Activated CD4-positive, alpha-beta memory T cell treated with anti-CD3 and anti-CD28 coated beads for 36 hours (primary cell): ENCODE results near the gene APOC4. TPM values are rescaled to one million over a fixed set of nuclear protein-coding genes. Genes with fewer than 3 reads are reported as not detected.

Experiments used
- CTCF ChIA-PET: fragments of 350-600 bp; sonication (Branson Sonifier 250); formaldehyde crosslinking; loops from one replicate; lab custom pipeline; 2021; ENCODE audit warnings: antibody characterized with exemption, inconsistent platforms; lab: Charles Lee
- POLR2A ChIA-PET: fragments of 350-600 bp; sonication (Branson Sonifier 250); formaldehyde crosslinking; loops from one replicate; lab custom pipeline; 2021; ENCODE audit warnings: antibody characterized with exemption; lab: Charles Lee
- DNase-seq: peaks from one replicate; pipeline ENCODE4 v3.0.0-alpha.2; 2020
- H3K27ac Mint-ChIP-seq: one replicate; pipeline ENCODE4 v1.8.0; 2021; ENCODE audit warnings: mixed read lengths
- H3K27me3 Mint-ChIP-seq: one replicate; pipeline ENCODE4 v1.8.0; 2021; ENCODE audit warnings: mixed read lengths
- H3K36me3 Mint-ChIP-seq: one replicate; pipeline ENCODE4 v1.8.0; 2021; ENCODE audit warnings: mixed read lengths
- H3K4me1 Mint-ChIP-seq: one replicate; pipeline ENCODE4 v1.8.0; 2021; ENCODE audit warnings: low read depth, mixed read lengths
- H3K4me3 Mint-ChIP-seq: one replicate; pipeline ENCODE4 v1.8.0; 2021; ENCODE audit warnings: mild to moderate bottlenecking, mixed read lengths
- H3K9me3 Mint-ChIP-seq: one replicate; pipeline ENCODE4 v1.8.0; 2021; ENCODE audit warnings: mixed read lengths
- intact Hi-C: fragments of 100-400 bp; cut with micrococcal nuclease; formaldehyde crosslinking; loops from one replicate; pipeline ENCODE4 v1.15.1; 2023
- total RNA-seq, 2 experiments: library from RNA; stranded (reverse); gene quantifications; one replicate each; pipeline ENCODE4 v1.2.3, GENCODE V29; 2021

Gene APOC4
- total RNA-seq, 2 experiments from 2014 or later = not detected

DNA sequence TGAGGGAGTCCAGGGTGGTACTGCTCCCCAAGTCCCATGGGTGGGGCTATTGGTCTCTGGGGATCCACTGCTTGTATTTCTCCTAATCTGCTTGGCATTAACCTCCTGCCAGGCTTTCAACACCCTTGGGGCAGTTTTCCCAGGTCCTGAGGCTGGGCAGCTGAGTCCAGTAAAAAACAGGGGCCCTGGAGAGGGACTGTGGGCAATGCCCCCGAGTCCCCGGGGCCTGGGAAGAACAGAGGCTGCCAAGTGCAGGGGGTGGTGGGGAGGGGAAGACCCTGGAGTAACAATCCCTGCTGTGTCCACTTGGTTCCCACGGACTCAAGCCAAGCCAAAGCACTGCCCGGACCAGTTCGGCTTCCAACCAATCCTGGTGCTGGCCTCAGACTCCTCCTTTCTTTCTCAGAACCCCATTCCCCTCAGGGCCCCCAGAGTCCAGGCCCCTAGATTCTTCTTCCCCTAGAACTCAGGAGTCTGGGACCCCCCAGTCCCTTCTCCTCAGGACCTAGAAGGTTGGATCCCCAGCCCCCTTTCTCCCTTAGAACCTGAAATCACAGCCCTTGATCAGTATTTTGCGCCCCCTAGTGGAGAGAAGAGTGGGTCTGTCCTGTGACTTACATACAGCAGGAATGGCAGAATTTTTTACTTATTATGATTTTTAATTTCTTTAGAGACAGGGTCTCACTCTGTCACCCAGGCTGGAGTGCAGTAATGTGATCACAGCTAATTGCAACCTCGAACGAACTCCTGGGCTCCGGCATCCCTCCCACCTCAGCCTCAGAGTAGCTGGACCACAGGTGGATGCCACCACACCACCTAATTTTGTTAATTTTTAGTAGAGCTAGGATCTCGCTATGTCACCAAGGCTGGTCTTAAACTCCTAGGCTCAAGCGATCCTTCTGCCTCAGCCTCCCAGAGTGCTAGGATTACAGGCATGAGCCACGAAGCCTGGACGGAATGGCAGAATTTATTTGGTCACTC is 9.4 kb downstream of the APOC4 start:
- POLR2A ChIA-PET = interaction anchor here (0.7 kb wide), 1 partner anchor 922 kb away, joined by 5 read pairs; no protein-coding TSS in a partner anchor
- Mint-ChIP-seq H3K4me1 (peaks cover 20% of the 10 kb centered on the region), H3K27ac (no peak overlapping the region)

DNA sequence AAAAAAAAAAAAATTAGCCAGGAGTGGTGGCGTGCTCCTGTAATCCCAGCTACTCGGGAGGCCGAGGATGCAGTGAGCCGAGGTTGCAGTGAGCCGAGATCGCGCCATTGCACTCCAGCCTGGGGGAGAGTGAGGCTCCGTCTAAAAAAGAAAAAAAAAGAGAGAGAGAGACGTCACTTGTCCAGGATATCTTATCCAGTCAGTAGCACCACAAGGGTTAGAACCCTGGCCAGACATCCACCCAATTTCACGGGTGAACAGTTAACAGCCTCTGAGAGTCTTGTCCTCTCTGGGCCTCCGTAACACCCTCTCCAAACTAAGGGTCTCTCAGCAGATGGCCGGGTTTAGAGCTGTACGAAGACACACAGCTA is 12.2 kb downstream of the APOC4 start:
- intact Hi-C loops = no loop called here
- CTCF ChIA-PET = interaction anchor here (0.9 to 1.8 kb wide), 4 partner anchors 34 to 265 kb away, joined by 3 to 7 read pairs (median 4); no protein-coding TSS in a partner anchor
- no peak for DNase-seq
- POLR2A ChIA-PET = interaction anchor here (0.6 to 1.4 kb wide), 3 partner anchors 17 to 48 kb away, joined by 3 to 6 read pairs (median 3); no protein-coding TSS in a partner anchor
- H3K27ac Mint-ChIP-seq = peak overlapping the region; percentile 95
- peaks cover 38% of the 10 kb centered on the region for H3K4me1 Mint-ChIP-seq
- H3K27me3 Mint-ChIP-seq = no peaks in the 10 kb centered on the region
- peak overlapping the region; percentile 97 for H3K4me3 Mint-ChIP-seq
- H3K9me3 Mint-ChIP-seq = no peaks in the 10 kb centered on the region
- no peaks in the 10 kb centered on the region for H3K36me3 Mint-ChIP-seq

More for the DNA sequence above, 9.4 kb downstream of the APOC4 start:
- intact Hi-C loops = loop anchor here (1.0 kb wide), 2 partner anchors 48 to 61 kb away; no protein-coding TSS in a partner anchor
- CTCF ChIA-PET = interaction anchor here (0.6 to 2.6 kb wide), 17 partner anchors 12 to 297 kb away, joined by 3 to 21 read pairs (median 4); partner anchors contain the start of genes APOE and CLASRP
- Mint-ChIP-seq H3K27me3 (no peaks in the 10 kb centered on the region), H3K9me3 (no peaks in the 10 kb centered on the region), H3K4me3 (no peak overlapping the region), H3K36me3 (no peaks in the 10 kb centered on the region)
- DNase-seq = peak; percentile 56

GRCh38 chr19:44954649-44955504 is 12.8 kb downstream of the APOC4 start, which contains the start of gene CLPTM1:
TSS of gene CLPTM1 (plus strand) at chr19:44955380. CDS start at chr19:44955396, 16 bp downstream.
- H3K4me3 Mint-ChIP-seq = peak within 1 kb of the TSS; percentile 97
- H3K9me3 Mint-ChIP-seq = no peaks in the 10 kb centered on the region
- ChIA-PET POLR2A (interaction anchor here (0.6 to 1.4 kb wide), 4 partner anchors 17 to 49 kb away, joined by 3 to 6 read pairs (median 3); partner anchors contain the start of gene APOE), CTCF (interaction anchor here (0.9 to 1.8 kb wide), 5 partner anchors 34 to 266 kb away, joined by 3 to 7 read pairs (median 3); no protein-coding TSS in a partner anchor)
- DNase-seq = peak; percentile 98
- intact Hi-C loops = loop anchor here (1.0 to 5.0 kb wide), 2 partner anchors 47 to 137 kb away; partner anchors contain the start of gene PPP1R37
- H3K36me3 Mint-ChIP-seq = no peaks in the 10 kb centered on the region
- H3K4me1 Mint-ChIP-seq = peaks cover 45% of the 10 kb centered on the region
- H3K27me3 Mint-ChIP-seq = no peaks in the 10 kb centered on the region
- peak within 1 kb of the TSS; percentile 95 for H3K27ac Mint-ChIP-seq

DNA sequence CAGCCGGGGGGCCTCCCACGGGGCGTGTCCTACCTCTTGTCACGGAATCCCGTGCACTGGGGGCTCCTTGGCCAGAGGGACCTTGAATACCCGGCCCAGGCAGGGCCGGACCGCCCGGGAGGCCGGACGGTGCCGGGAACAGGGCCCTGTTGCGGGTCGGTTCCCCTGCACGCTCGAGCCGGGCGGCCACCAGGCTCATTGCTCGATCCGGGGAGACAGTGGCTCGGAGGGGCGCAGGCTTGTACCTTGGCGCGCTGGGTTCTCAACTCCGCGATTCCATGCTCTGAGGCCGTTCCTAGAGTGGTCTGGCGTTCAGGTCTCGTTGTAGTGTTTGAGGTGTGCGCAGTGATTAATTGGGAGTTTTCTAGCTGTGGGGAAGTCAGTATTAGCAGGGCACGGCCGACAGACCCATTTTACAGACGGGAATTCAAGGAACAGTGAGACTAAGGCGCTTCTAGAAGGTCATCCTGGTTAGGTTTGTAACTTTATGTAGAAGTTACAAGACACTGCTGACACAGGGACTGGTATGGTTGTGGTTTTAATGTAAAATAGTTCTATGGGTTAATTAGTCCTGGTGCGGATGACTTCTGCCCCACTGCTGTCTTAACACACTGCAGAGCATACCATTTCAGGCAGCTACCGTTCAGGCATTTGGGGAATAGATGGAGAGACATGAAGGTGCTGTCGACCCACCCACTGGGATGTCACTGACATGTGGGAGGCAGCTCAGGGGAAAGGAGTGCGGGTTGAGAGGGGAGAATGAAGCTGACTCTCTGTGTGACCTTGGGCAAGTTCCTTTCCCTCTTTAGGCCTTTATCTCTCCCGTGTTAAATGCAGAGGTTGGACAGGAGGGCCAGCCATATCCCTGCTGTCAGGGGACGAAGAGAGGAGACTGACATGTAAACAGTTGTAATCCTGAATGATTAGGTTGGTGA is 13.7 kb downstream of the APOC4 start:
- Mint-ChIP-seq H3K4me3 (peak overlapping the region; percentile 97), H3K27me3 (no peaks in the 10 kb centered on the region), H3K27ac (peak overlapping the region; percentile 79), H3K9me3 (no peaks in the 10 kb centered on the region), H3K4me1 (peaks cover 53% of the 10 kb centered on the region), H3K36me3 (no peaks in the 10 kb centered on the region)
- ChIA-PET CTCF (interaction anchor here (0.9 to 1.6 kb wide), 3 partner anchors 33 to 232 kb away, joined by 3 read pairs; no protein-coding TSS in a partner anchor), POLR2A (interaction anchor here (1.0 to 1.1 kb wide), 2 partner anchors 9 to 50 kb away, joined by 3 read pairs; partner anchors contain the start of gene APOE)
- DNase-seq = peak; percentile 24
- intact Hi-C loops = loop anchor here (1.0 to 5.0 kb wide), 2 partner anchors 47 to 137 kb away; partner anchors contain the start of gene PPP1R37

DNA sequence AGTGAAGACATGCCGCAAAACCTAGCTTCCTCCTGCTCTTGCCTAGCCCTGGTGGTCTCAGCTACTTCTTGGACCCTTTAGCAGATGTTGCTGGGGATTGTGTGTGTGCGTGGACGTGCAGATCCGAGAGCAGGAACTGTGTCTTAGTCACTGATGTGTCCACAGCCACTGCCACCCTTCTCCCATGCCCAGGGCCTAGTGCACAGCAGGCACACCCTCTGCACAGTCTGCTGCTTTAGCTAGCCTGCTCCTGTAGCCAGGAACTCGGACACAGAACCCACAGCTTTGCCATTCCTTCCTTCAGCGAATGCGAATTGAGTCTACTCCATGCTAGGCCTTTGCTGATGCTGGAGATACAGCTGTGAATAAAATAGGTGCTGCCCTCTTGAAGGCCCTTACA is 15.5 kb downstream of the APOC4 start:
- no peak overlapping the region for H3K4me3 Mint-ChIP-seq
- ChIA-PET CTCF (no interaction called here), POLR2A (no interaction called here)
- peak overlapping the region; percentile 48 for H3K27ac Mint-ChIP-seq
- no peaks in the 10 kb centered on the region for H3K27me3 Mint-ChIP-seq
- H3K9me3 Mint-ChIP-seq = no peaks in the 10 kb centered on the region
- intact Hi-C loops = loop anchor here (5.0 kb wide), 1 partner anchor 135 kb away; the partner anchor contains the start of gene PPP1R37
- H3K4me1 Mint-ChIP-seq = peaks cover 51% of the 10 kb centered on the region
- no peak for DNase-seq
- peaks cover 4% of the 10 kb centered on the region for H3K36me3 Mint-ChIP-seq

DNA sequence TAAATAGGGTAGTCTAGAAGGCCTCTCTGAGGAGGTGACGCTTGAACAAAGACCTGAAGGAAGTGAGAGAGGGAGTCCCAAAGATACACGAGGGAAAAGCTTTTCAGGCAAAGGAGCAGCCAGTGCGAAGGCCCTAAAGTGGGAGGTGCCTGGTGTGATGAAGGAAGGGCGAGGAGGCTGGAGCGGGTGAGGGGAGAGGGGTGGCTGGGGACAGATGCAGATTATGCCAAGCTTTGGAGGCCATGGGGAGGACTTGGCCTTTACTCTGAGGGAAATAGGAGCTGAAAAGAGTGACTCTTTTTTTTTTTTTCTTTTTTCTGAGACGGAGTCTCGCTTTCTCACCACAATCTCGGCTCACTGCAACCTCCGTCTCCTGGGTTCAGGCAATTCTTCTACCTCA is 16.1 kb downstream of the APOC4 start:
- ChIA-PET POLR2A (no interaction called here), CTCF (no interaction called here)
- Mint-ChIP-seq H3K9me3 (no peaks in the 10 kb centered on the region), H3K36me3 (peaks cover 4% of the 10 kb centered on the region), H3K4me1 (peaks cover 51% of the 10 kb centered on the region), H3K27ac (no peak overlapping the region), H3K4me3 (no peak overlapping the region), H3K27me3 (no peaks in the 10 kb centered on the region)
- DNase-seq = no peak
- intact Hi-C loops = loop anchor here (5.0 kb wide), 1 partner anchor 134 kb away; the partner anchor contains the start of gene PPP1R37

DNA sequence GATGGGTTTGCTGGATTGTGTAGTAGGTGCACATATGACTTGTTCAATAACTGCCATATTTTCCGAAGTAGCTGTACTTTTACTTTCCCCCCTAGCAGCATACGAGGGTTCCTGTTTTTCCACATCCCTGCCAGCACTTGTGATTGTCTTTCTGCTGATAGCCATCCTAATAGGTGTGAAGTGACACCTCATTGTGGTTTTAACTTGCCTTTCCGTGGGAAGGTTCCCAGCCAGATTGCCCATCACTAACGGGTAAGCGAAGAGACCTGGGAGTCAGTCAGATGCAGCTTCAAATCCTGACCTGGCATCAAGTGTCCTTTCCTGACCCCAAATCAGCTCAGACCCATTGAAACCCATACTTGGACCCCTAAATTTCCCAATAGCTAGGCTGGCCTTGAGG is 17.7 kb downstream of the APOC4 start:
- no peaks in the 10 kb centered on the region for H3K27me3 Mint-ChIP-seq
- H3K27ac Mint-ChIP-seq = no peak overlapping the region
- H3K4me1 Mint-ChIP-seq = peaks cover 42% of the 10 kb centered on the region
- H3K9me3 Mint-ChIP-seq = no peaks in the 10 kb centered on the region
- no peak overlapping the region for H3K4me3 Mint-ChIP-seq
- POLR2A ChIA-PET = interaction anchor here (0.6 kb wide), 1 partner anchor 56 kb away, joined by 3 read pairs; no protein-coding TSS in a partner anchor
- no peak for DNase-seq
- peaks cover 7% of the 10 kb centered on the region for H3K36me3 Mint-ChIP-seq
- CTCF ChIA-PET = interaction anchor here (1.7 kb wide), 1 partner anchor 100 kb away, joined by 5 read pairs; no protein-coding TSS in a partner anchor
- intact Hi-C loops = loop anchor here (5.0 kb wide), 1 partner anchor 133 kb away; the partner anchor contains the start of gene PPP1R37

- CTCF ChIA-PET = interaction anchor here (0.7 to 1.7 kb wide), 3 partner anchors 57 to 177 kb away, joined by 3 to 5 read pairs (median 3); no protein-coding TSS in a partner anchor
- H3K36me3 Mint-ChIP-seq = peaks cover 11% of the 10 kb centered on the region
- no peak overlapping the region for H3K27ac Mint-ChIP-seq
- H3K27me3 Mint-ChIP-seq = no peaks in the 10 kb centered on the region
- no peak overlapping the region for H3K4me3 Mint-ChIP-seq
- H3K9me3 Mint-ChIP-seq = no peaks in the 10 kb centered on the region
- no peak for DNase-seq
- POLR2A ChIA-PET = no interaction called here
- peaks cover 36% of the 10 kb centered on the region for H3K4me1 Mint-ChIP-seq
- intact Hi-C loops = no loop called here
These were observed 19.1 kb downstream of the APOC4 start for GRCh38 chr19:44960906-44961728.

DNA sequence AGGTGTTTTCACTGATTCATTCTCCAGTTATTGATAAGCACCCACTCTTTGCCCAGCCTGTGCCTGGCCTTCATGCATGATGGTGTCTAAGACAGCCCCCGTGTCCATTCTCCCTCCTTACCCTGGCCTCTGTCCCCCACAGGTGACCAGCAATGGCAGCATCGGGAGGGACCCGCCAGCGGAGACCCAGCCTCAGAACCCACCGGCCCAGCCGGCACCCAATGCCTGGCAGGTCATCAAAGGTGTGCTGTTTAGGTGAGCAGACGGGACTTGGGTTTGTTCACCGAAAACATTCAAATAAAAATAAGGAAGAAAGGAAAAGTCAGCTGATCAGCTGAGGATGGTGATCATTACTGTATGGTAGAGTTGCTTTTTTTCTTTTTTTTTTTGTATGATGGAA is 19.8 kb downstream of the APOC4 start:
- POLR2A ChIA-PET = no interaction called here
- no peaks in the 10 kb centered on the region for H3K27me3 Mint-ChIP-seq
- no peak overlapping the region for H3K27ac Mint-ChIP-seq
- CTCF ChIA-PET = no interaction called here
- H3K9me3 Mint-ChIP-seq = no peaks in the 10 kb centered on the region
- no peak for DNase-seq
- peaks cover 29% of the 10 kb centered on the region for H3K4me1 Mint-ChIP-seq
- no peak overlapping the region for H3K4me3 Mint-ChIP-seq
- peaks cover 11% of the 10 kb centered on the region for H3K36me3 Mint-ChIP-seq
- intact Hi-C loops = no loop called here
